Glomerular visceral epithelial cell (primary cell): Measurements from ENCODE around the gene TGM6.
"Not testable (repeated sequence)": the region's sequence is repeated elsewhere in the genome, so short reads cannot be mapped to it uniquely, and the experiment has no call there.

Experiments
- DNase-seq: peaks from one replicate; pipeline ENCODE4 v3.0.0-alpha.2; 2016; ENCODE audit errors: extremely low spot score

The TGM6 gene

DNA sequence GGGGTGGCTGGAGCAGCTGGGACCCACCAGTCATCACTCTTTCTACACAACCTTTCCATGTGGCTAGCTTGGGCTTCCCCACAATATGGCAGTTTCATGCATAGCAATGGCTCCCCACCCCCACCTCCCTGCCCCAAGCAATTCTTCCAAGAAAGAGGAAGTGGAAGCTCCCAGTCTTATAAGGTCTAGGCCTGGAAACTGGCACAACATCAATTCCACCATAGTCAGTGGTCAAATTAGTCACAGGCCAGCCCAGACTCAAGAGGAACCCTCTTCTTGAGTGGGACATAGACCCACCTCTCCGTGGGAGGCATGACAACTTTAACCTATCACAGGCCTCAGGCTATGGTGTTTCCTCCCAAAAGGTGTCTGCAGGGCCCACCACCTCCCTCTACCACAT, 17.7 kb downstream of the TGM6 start:
- no peak for DNase-seq

DNA sequence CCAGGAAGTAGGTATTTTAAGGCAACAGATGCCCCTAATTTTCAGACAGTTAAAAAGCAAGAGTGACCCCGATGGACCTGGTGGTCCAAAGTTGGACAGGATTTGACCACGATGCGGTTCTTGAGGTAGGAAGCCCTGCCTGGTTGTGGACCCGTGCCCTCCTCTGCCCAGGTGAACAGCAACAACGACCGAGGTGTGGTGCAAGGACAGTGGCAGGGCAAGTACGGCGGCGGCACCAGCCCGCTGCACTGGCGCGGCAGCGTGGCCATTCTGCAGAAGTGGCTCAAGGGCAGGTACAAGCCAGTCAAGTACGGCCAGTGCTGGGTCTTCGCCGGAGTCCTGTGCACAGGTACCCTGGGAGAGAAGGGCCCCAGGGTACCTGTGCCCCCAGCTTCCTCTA, 18.7 kb downstream of the TGM6 start:
- no peak for DNase-seq

DNA sequence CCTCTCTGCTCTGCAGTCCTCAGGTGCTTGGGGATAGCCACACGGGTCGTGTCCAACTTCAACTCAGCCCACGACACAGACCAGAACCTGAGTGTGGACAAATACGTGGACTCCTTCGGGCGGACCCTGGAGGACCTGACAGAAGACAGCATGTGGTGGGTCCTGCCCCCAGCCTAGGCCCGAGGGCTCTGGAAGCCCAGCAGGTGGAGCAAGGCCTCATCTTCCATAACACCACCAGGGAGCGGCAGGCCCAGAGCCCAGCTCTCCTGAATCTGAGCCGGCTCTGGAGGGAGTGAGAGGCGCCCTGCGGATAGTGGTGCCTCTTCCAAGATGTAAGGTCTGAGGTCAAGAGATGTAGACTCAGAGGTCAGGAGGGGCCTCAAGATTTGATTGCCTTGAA, 19.6 kb downstream of the TGM6 start:
- DNase-seq: no peak

DNA sequence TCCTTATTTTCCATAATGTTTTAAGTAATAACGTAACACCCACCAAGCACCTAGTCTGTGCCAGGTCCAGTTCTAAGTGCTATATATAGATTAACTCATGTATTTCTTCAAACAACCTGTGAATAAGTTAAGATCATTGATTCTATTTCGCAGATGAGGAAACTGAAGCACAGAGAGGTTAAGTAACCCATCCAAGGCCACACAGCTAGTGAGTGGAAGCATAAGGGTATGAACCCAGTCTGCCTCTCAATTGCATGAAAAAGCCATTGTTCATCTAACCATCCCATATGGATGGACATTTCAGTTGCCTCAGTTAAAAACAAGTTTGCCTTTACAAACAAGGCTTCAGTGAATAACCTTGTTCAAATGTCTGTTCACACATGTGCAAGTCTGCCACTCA, 20.8 kb downstream of the TGM6 start:
- no peak for DNase-seq

DNA sequence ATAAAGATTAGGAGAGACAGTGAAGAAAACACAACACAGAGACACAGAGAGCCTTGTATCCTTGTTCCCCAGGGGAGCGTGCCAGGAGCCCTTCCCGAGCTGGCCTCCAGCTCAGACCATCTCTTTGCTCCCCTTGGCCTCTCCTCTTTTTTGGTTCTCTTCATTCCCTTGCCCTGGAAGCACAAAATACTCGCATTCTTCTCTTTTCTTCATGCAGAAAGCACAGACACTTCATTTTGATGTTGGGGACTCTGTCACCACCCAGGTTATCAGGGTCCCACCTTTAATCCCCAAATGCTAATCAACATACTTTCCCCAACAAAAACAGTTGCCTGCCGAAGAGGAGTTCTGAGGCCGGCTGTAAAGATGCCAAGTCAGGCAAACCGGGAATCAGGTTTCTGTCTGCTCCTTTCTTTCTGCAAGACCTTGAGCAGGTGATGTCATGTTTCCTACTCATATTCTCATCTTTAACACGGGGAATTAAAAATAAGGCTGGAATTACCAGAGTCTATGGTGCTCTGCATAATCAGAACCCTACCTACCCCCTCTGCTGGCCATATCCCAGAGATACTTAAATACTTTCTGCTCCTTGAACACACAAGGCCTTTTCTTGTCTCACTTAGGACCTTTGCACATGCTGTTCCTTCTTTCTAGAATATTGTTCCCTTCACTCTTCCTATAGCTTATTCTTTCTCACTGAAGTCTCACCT, 21.7 kb downstream of the TGM6 start:
- peak; percentile 31 for DNase-seq

DNA sequence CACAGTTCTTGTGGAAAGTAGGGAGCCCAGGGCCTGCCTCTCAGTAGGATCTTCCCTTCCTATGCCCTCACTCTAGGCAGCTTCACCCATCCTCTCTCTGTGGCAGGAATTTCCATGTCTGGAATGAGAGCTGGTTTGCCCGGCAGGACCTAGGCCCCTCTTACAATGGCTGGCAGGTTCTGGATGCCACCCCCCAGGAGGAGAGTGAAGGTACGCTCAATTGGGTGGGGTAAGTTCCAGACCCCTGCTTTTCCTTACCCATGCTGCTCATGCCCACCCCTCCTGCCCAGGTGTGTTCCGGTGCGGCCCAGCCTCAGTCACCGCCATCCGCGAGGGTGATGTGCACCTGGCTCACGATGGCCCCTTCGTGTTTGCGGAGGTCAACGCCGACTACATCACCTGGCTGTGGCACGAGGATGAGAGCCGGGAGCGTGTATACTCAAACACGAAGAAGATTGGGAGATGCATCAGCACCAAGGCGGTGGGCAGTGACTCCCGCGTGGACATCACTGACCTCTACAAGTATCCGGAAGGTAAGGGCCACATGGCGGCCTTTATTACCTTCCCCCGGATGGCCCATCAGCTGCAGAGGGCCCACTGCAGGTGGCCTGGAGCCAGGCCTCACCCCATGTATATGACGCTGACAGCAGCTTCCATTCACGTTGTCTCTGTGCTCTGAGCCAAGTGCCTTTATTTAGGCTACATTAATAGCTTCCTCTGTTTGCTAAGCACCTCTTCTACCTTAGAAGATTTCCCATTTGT, 22.8 kb downstream of the TGM6 start:
- DNase-seq: no peak

DNA sequence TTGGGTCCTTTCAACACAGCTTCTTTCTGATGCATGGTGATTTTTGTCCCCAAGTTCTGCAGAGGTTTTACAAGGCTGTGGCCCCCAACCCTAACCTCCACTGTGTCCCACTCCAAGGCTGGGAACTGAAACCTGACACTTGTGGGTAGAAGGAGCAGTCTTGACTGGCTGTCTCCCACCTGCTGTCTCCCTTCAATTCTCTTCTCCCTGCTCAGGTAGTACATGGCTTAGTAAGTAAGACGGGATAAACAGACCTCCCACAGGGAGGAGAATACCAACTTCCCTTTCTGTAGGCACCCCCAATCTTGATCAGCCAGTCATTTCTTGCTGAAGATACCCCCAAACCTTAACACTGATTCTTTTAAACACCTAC, 25.0 kb downstream of the TGM6 start:
- DNase-seq: no peak

DNA sequence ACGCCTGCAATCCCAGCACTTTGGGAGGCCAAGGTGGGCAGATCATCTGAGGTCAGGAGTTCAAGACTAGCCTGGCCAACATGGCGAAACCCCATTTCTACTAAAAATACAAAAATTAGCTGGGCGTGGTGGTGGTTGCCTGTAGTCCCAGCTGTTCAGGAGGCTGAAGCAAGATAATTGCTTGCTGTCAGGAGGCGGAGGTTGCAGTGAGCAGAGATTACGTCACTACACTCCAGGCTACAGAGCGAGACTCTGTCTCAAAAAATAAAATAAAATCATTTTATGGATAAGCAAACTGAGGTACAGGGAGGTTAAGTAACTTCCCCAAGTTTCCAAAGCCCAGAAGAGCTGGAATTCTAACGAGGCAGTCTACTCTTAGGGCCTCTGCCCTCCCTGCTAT, 26.7 kb downstream of the TGM6 start:
- not testable (repeated sequence) for DNase-seq

DNA sequence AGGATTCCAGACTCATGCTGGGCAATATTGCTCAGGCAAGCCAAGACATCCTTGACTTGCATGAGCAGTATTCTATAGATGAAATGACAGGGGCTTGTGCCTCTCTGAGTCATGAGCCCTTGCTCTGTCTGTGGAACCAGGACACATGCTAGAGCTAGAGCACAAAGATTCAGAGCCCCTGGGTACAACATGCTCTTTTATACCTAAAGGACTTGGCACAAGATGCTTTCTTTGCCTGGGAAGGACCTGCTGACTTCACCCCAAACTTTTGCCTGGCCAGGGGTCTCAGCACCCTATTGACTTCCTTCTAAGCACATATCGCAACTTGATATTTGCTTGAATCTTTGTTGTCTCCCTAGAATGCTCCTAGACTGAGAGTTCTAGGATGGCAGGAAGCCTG, 27.4 kb downstream of the TGM6 start:
- no peak for DNase-seq

DNA sequence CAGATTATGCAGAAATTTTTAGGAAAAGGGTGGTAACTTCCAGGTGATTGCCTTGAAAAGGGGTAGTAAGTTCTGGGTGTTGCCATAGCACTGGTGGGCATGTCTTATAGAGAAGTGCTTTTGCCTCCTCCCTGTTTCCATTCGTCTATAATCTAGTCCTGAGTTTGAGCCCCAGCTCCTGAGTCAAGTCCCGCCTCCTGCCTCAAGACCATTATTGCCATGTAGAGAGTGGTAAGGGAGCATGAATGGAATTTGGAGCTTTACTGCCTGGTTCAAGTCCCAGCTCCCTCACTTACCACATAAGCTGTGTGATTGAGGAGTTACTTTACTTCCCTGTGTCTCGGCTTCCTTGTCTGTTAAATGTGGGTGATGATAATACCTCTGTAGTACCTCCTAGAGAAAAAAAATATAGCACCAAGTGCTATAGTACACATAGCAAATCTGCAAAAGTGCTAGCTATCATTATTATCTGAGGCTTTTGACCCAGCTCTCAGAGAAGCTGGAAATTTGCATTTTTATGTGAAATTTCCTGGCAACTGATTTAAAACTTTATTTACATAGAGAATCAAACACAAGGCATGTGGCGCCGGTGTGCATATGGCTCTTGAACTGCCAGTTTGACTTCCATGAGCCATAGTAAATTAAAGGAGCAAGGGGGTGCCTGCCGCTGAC, 36.0 kb downstream of the TGM6 start:
- DNase-seq: no peak

DNA sequence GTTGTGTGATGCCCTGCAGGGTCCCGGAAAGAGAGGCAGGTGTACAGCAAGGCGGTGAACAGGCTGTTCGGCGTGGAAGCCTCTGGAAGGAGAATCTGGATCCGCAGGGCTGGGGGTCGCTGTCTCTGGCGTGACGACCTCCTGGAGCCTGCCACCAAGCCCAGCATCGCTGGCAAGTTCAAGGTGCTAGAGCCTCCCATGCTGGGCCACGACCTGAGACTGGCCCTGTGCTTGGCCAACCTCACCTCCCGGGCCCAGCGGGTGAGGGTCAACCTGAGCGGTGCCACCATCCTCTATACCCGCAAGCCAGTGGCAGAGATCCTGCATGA, 36.5 kb downstream of the TGM6 start:
- DNase-seq: no peak

DNA sequence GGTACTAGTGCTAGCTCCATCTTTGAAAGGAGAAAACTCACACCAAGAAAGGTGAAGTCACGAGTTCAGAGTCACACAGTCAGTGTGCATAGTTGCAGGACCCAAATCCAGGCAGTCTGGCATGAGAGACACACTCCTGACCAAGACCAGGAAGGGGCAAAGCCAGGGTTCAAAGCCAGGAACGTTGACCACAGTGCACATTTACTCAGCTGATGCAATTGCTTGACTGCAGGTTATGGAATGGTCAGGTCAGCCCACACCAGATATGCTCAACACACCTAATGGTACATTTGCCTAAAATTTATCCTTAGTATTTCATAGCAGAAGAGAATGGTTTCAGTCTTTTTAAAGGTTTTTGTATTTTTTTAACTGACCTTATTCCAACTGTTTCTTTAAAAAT, 37.7 kb downstream of the TGM6 start:
- DNase-seq: no peak

DNA sequence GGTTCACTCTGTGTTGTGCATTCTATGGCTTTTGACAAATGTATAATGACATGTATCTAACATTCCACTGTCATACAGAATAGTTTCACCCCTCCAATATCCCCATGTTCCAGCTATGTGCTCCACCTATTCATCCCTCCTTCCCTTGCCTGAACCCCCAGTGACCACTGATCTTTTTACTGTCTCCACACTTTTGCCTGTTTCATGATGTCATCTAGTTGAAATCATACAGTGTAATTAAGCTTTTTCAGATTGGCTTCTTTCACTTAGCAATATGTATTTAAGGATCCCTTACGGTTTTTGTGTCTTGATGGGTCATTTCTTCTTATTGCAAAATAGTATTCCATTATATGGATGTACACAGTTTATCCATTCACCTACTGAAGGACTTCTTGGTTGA, 39.8 kb downstream of the TGM6 start:
- DNase-seq: no peak

DNA sequence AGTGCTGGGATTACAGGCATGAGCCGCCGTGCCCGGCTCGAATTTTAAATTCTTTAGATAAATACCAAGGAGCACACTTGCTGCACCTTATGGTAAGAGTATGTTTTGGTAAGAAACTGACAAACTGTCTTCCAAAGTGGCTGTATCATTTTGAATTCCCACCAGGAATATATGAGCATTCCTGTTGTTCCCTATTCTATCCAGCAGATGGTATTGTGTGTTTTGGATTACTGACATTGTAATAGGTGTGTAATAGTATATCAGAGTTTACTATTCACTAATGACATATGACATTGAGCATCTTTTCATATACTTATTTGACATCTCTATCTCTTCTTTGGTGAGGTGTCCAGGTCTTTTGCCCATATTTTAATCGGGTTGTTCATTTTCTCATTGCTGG, 40.5 kb downstream of the TGM6 start:
- no peak for DNase-seq

DNA sequence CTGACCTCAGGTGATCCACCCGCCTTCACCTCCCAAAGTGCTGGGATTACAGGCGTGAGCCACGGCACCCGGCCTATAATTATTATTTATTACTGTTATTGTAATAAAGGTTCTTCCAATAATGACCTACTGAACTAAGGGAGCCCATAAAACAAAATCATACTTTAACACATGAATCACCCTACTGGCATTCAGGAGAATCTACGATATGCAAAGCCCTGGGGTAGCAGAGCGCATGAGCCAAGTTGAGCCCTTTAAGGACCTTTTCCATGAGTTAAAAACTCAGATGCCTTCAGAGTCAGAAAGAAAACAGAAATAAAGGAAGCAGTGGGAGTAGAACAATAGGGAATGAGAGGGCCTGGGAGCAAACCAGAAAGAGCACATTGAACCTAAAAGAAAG, 48.4 kb downstream of the TGM6 start:
- DNase-seq: no peak

DNA sequence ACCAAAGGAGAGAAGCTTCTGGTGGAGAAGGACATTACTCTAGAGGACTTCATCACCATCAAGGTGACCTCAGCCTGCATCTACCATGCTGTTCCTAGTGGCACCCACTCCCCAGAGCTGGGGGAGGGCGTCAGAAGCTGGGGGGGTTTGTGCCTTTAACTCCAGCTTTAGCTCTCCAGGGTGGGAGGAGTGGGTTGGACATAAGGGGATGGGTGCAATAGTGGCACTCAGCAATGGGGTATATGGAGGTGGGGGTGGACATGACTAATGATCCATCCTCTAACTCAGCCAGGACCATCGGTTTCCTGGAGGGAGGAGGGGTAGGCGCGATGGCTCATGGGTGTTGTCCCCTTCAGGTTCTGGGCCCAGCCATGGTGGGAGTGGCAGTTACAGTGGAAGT, 49.8 kb downstream of the TGM6 start:
- DNase-seq: no peak

DNA sequence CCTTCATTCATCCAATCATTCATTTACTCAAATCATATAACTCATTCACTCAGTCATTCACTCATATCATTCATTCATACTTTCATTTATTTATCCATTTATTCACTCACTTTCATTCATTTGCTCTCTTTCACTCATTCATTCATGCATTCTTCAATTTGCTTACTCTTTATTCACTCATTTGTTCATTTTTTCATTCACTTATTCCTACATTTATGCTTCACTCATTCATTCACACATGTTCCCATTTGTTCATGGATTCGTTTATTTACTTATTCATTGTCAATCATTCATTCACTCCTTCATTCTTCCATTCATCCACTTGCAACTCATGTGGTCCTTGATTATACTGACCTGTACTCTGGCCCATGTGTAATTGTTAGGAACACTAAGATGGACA, 50.5 kb downstream of the TGM6 start:
- no peak for DNase-seq

DNA sequence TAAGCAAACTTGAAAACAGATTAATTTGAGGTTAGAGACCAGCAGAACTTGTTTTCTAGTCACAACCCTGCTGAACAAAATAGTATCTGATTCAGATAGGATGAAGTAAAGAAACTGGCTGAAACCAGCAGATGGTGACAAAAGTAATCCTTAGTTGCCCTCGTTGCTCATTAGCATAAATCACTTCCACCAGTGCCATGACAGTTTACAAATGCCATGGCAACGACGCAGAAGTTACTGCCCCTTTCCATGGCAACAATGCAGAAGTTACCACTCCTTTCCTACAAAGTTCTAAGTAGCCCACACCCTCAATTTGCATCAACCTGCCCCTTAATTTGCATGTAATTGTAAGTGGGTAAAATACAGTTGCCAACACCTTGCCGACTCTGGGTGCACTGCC, 66.1 kb downstream of the TGM6 start:
- DNase-seq: no peak

DNA sequence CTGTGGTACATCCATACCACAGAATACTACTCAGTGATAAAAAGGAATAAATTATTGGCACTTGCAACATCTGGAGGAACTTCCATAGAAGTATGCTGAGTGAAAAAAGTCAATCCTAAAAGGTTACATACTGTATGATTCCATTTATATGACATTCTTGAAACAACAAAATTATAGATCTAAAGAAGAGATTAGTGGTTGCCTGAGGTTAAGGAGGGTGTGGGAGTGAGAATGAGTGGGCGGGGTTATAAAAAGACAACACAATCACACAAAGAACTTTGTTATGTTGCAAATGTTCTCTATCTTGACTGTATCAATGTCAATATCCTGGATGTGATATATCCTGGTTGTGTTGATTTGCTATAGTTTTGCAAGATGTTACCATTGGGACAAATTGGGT, 68.7 kb downstream of the TGM6 start:
- DNase-seq: no peak

DNA sequence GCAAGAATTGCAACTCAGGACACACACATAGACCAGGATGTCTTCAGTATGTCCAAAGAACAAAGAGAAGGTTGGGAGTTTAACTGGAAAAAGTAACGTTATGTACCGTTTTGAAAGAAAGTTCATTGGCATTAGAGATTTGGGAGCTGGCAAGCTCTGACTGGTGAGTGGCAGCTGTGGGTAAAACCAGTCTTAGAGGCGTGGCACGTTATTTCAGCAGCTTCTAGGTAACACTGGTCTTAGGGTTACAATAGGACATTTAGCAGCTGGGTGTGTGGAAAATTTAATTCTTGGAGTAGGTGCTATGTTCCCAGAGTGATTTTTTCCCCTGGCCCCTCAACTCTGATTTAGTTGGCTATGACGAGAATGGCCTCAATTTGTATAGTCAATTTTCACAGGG, 70.7 kb downstream of the TGM6 start:
- no peak for DNase-seq

DNA sequence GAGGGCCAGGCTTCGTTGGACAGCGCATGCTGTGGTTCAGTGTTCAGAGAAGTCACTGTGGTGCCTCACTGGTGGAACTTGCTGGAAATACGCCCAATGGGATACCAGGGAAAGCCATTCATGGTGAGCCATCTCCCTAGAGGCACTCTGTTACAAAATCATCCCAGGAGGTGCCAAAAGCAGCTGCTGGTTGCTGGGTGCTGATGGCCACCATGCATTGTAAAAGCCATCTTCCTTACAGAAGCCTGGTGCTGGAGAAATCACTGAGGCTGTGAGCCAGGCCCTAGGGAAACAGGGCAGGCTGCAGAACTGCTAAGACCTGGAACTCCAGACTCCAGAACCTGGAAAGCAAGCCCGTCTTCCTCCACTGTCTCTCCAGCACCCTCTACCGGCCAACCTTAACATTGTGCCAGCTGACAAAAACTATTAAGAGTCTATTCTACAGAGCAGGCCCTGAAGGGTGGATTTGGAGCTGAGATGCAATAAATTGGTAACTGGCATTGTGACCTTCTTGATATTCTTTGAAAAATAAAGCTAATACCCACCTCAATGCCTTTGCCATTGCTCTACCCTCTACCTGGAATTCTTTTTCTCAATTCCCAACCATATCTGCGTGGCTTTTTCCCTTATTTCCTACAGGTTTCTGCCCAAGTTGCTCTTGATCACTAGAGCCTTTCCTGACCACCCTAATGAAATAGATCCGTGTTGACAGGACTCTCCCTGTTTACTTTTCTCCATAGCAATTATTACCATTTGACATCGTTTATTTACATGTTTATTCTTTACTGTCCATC, 71.4 kb downstream of the TGM6 start:
- DNase-seq: peak; percentile 73

DNA sequence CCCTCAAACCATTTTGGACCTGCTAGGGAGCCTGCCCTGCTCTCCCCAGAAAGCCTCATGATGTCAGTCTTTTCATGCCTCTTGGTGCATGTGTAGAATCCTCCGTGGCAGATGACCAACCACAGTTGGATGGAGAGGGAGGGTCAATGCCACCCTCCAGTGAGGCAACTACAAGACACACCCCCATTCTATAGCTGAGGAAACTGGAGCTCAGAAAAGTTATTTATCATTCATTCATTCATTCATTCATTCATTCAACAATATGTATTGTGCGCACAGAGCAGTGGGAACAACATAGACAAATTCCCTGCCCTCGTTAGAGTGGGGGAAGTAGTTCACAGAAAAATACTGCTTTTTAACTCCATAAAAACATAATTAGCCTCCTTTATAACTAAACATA, 73.1 kb downstream of the TGM6 start:
- no peak for DNase-seq
